HL-60 (cell line): ENCODE results near the gene PTRH2.

Source experiments
- DNase-seq, 2 experiments: peaks; one replicate each; pipeline ENCODE4 v3.0.0-alpha.2; 2010 to 2020; ENCODE audit warnings: low read depth in 1 of 2, low spot score in 1 of 2
- H3K27ac ChIP-seq: fragments of 250-450 bp; sonication (Bioruptor Pico); replicated peaks from 2 replicates; pipeline ENCODE4 v1.5.1; 2020; ENCODE audit warnings: mild to moderate bottlenecking, moderate library complexity
- H3K27me3 ChIP-seq: fragments of 250-450 bp; sonication (Bioruptor Pico); 2 replicates; pipeline ENCODE4 v1.5.1; 2021; ENCODE audit warnings: mild to moderate bottlenecking, moderate library complexity; ENCODE audit not compliant: insufficient read depth, poor library complexity, severe bottlenecking
- H3K4me3 ChIP-seq: replicated peaks from 2 replicates; pipeline ENCODE4 v1.5.1; 2011; ENCODE audit warnings: mild to moderate bottlenecking, control low read depth, low read length; ENCODE audit not compliant: insufficient read depth
- GABPA ChIP-seq: IDR thresholded peaks from 2 replicates; pipeline ENCODE4 v1.6.1; 2012; ENCODE audit warnings: low read depth
- POLR2AphosphoS5 ChIP-seq: IDR thresholded peaks from 2 replicates; pipeline ENCODE4 v1.6.1; 2012; ENCODE audit warnings: low read depth
- SPI1 ChIP-seq: IDR thresholded peaks from 2 replicates; pipeline ENCODE4 v1.6.1; 2012; ENCODE audit warnings: low read depth, mild to moderate bottlenecking, borderline replicate concordance
- TF ChIP-seq, protein P1 (sequence below): IDR thresholded peaks from one replicate; pipeline ENCODE4 v1.5.1; 2011; ENCODE audit warnings: low read length, control low read depth, inconsistent platforms; ENCODE audit not compliant: insufficient read depth
- TF ChIP-seq, protein P2 (sequence below): IDR thresholded peaks from 2 replicates; pipeline ENCODE4 v1.6.1; 2012; ENCODE audit warnings: low read depth; ENCODE audit not compliant: insufficient replicate concordance

Gene PTRH2

DNA sequence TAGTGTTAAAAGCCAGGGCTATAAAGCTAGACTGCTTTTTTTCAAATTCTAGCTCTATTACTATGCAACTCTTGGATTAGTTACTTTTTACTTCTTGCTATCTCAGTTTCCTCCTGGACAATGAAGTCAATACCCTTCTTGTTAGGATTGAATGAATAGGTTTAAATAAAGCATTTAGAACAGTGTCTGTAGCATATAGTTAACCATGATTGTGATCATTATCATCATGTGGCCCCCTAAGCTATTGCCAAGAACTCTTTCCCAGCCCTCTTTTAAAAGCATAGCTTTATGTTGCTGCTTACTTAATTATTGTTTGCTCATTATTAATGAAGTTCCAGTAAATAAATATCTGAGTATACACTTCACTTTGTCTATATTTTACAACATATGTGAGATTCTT is 4.7 kb upstream of the PTRH2 start:
- H3K27ac ChIP-seq: no peak overlapping the region
- H3K27me3 ChIP-seq: no peaks in the 10 kb centered on the region
- no peak for DNase-seq

DNA sequence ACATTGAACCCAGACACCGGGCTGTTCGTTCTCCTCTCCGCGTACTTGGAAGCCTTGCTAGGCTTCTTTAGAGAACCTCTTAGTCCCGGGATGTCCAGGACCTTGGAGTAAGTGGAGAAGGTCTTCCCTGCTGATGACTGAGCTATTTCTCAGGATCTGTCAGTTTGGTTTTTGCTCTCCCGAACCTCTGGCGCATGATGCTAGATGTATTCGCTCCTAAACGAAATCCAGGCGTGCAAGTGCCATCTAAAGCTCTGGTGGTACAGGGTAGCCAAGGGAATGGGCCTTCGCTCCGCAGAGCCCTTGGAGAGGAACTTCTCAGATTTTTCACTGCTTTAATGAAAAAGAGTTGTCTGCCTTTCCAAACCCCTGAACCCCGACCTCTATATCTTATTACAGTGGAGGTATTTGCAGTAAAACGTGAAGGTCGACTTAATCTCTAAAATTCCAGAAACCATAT is 771 bp upstream of the PTRH2 start:
- TF ChIP-seq GABPA: no peak
- TF ChIP-seq, protein P1, sequence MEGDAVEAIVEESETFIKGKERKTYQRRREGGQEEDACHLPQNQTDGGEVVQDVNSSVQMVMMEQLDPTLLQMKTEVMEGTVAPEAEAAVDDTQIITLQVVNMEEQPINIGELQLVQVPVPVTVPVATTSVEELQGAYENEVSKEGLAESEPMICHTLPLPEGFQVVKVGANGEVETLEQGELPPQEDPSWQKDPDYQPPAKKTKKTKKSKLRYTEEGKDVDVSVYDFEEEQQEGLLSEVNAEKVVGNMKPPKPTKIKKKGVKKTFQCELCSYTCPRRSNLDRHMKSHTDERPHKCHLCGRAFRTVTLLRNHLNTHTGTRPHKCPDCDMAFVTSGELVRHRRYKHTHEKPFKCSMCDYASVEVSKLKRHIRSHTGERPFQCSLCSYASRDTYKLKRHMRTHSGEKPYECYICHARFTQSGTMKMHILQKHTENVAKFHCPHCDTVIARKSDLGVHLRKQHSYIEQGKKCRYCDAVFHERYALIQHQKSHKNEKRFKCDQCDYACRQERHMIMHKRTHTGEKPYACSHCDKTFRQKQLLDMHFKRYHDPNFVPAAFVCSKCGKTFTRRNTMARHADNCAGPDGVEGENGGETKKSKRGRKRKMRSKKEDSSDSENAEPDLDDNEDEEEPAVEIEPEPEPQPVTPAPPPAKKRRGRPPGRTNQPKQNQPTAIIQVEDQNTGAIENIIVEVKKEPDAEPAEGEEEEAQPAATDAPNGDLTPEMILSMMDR: no peak
- TF ChIP-seq, protein P2, sequence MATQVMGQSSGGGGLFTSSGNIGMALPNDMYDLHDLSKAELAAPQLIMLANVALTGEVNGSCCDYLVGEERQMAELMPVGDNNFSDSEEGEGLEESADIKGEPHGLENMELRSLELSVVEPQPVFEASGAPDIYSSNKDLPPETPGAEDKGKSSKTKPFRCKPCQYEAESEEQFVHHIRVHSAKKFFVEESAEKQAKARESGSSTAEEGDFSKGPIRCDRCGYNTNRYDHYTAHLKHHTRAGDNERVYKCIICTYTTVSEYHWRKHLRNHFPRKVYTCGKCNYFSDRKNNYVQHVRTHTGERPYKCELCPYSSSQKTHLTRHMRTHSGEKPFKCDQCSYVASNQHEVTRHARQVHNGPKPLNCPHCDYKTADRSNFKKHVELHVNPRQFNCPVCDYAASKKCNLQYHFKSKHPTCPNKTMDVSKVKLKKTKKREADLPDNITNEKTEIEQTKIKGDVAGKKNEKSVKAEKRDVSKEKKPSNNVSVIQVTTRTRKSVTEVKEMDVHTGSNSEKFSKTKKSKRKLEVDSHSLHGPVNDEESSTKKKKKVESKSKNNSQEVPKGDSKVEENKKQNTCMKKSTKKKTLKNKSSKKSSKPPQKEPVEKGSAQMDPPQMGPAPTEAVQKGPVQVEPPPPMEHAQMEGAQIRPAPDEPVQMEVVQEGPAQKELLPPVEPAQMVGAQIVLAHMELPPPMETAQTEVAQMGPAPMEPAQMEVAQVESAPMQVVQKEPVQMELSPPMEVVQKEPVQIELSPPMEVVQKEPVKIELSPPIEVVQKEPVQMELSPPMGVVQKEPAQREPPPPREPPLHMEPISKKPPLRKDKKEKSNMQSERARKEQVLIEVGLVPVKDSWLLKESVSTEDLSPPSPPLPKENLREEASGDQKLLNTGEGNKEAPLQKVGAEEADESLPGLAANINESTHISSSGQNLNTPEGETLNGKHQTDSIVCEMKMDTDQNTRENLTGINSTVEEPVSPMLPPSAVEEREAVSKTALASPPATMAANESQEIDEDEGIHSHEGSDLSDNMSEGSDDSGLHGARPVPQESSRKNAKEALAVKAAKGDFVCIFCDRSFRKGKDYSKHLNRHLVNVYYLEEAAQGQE: no peak
- TF ChIP-seq SPI1: no peak
- no peak for TF ChIP-seq POLR2AphosphoS5
- peak overlapping the region; percentile 91 for H3K4me3 ChIP-seq
- no peaks in the 10 kb centered on the region for H3K27me3 ChIP-seq
- DNase-seq: no peak
- peak overlapping the region; percentile 92 for H3K27ac ChIP-seq

More for the DNA sequence above, 4.7 kb upstream of the PTRH2 start:
- no peak for TF ChIP-seq POLR2AphosphoS5
- TF ChIP-seq, protein P2: no peak
- TF ChIP-seq GABPA: no peak
- no peak overlapping the region for H3K4me3 ChIP-seq

DNA sequence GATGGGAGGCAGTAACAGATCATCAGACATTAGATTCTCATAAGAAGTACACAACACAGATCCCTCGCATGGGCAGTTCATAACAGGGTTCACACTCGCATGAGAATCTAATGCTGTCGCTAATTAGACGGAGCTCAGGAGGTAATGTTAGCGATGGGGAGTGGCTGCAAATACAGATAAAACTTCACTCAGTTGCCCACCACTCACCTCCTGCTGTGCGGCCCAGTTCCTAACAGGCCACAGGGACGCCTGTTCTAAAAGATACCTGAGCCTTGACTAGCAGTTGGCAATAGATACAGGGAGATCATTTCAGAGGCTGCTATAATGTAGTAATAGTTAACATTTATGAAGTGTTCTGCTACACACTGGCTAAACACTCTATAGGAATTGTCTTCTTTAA is 4.9 kb downstream of the PTRH2 start:
- no peaks in the 10 kb centered on the region for H3K27me3 ChIP-seq
- no peak overlapping the region for H3K4me3 ChIP-seq
- no peak overlapping the region for H3K27ac ChIP-seq
- DNase-seq: no peak
- TF ChIP-seq POLR2AphosphoS5 (no peak), GABPA (no peak), SPI1 (no peak)
- TF ChIP-seq, protein P1: no peak
- TF ChIP-seq, protein P2: no peak

DNA sequence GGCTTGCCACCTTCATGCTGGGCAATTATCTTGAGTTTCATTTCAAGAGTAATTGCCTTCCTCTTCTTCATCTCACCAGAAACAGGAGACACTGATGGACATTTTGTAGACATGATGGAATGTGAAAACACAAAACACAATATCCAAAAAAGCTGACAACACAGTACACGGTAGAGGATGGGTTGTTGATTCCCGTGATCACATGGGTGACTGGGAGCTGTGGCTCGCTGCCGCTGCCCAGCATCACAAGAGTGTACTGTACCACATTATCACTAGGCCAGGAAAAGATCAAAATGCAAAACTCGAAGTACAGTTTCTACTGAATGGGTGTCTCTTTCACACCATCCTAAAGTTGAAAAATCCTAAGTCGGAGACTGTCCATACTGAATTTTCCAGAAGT is 7.4 kb downstream of the PTRH2 start:
- H3K27ac ChIP-seq: no peak overlapping the region
- no peak overlapping the region for H3K4me3 ChIP-seq
- no peak for DNase-seq
- TF ChIP-seq, protein P2: no peak
- TF ChIP-seq, protein P1: no peak
- TF ChIP-seq POLR2AphosphoS5: no peak
- TF ChIP-seq SPI1: no peak
- no peak for TF ChIP-seq GABPA
- no peaks in the 10 kb centered on the region for H3K27me3 ChIP-seq
